H9 (cell line): ENCODE results near the gene DMRT3. TPM values are rescaled to one million over a fixed set of nuclear protein-coding genes. Genes with fewer than 3 reads are reported as not detected.

Source experiments
- DNase-seq: peaks from one replicate; pipeline ENCODE4 v3.0.0-alpha.2; 2017
- H2AFZ ChIP-seq: one replicate; pipeline ENCODE4 v1.6.1; 2013; ENCODE audit warnings: mild to moderate bottlenecking, low read length, control low read depth, moderate library complexity
- H2AK5ac ChIP-seq: 2 replicates; pipeline ENCODE4 v1.6.1; 2013; ENCODE audit warnings: low read length, control low read depth, mixed read lengths; ENCODE audit not compliant: insufficient read length
- H2BK120ac ChIP-seq: one replicate; pipeline ENCODE4 v1.6.1; 2013; ENCODE audit warnings: low read depth, mild to moderate bottlenecking, low read length, control low read depth, inconsistent platforms; ENCODE audit not compliant: poor library complexity, severe bottlenecking
- H2BK12ac ChIP-seq: 2 replicates; pipeline ENCODE4 v1.6.1; 2013; ENCODE audit warnings: low read length, control low read depth, mixed read lengths, low read depth; ENCODE audit not compliant: insufficient read length
- H2BK15ac ChIP-seq: 2 replicates; pipeline ENCODE4 v1.6.1; 2013; ENCODE audit warnings: low read depth, low read length, control low read depth
- H2BK20ac ChIP-seq: one replicate; pipeline ENCODE4 v1.6.1; 2013; ENCODE audit warnings: low read depth, mild to moderate bottlenecking, low read length, control low read depth, inconsistent platforms; ENCODE audit not compliant: poor library complexity, severe bottlenecking
- H2BK5ac ChIP-seq: 2 replicates; pipeline ENCODE4 v1.6.1; 2013; ENCODE audit warnings: low read length, control low read depth, mixed read lengths; ENCODE audit not compliant: insufficient read length
- H3K14ac ChIP-seq: 2 replicates; pipeline ENCODE4 v1.6.1; 2013; ENCODE audit warnings: low read length, control low read depth; ENCODE audit not compliant: insufficient read depth
- H3K18ac ChIP-seq: 2 replicates; pipeline ENCODE4 v1.6.1; 2013; ENCODE audit warnings: low read depth, mild to moderate bottlenecking, mixed read lengths, low read length, control low read depth; ENCODE audit not compliant: insufficient read length
- H3K23ac ChIP-seq: 2 replicates; pipeline ENCODE4 v1.6.1; 2013; ENCODE audit warnings: low read length, control low read depth, mixed read lengths, low read depth; ENCODE audit not compliant: insufficient read length
- H3K23me2 ChIP-seq: 2 replicates; pipeline ENCODE4 v1.6.1; 2013; ENCODE audit warnings: low read depth, mild to moderate bottlenecking, mixed read lengths, low read length, control low read depth; ENCODE audit not compliant: insufficient read length, poor library complexity, severe bottlenecking
- H3K27ac ChIP-seq: 2 replicates; pipeline ENCODE4 v1.5.1; 2013; ENCODE audit warnings: low read length, control low read depth, mixed read lengths, low read depth; ENCODE audit not compliant: insufficient read length
- H3K27me3 ChIP-seq: 2 replicates; pipeline ENCODE4 v1.6.1; 2013; ENCODE audit warnings: low read length, control low read depth, inconsistent platforms; ENCODE audit not compliant: insufficient read depth
- H3K4ac ChIP-seq: 2 replicates; pipeline ENCODE4 v1.6.1; 2013; ENCODE audit warnings: low read depth, mild to moderate bottlenecking, control low read depth, inconsistent platforms, low read length, moderate library complexity
- H3K4me1 ChIP-seq: 2 replicates; pipeline ENCODE4 v1.6.1; 2013; ENCODE audit warnings: low read length, control low read depth, inconsistent platforms; ENCODE audit not compliant: insufficient read depth
- H3K4me2 ChIP-seq: 2 replicates; pipeline ENCODE4 v1.6.1; 2013; ENCODE audit warnings: low read length, control low read depth, mixed read lengths; ENCODE audit not compliant: insufficient read length, insufficient read depth
- H3K56ac ChIP-seq: 2 replicates; pipeline ENCODE4 v1.6.1; 2013; ENCODE audit warnings: low read depth, mild to moderate bottlenecking, mixed read lengths, low read length, control low read depth; ENCODE audit not compliant: insufficient read length
- H3K79me1 ChIP-seq: 2 replicates; pipeline ENCODE4 v1.6.1; 2013; ENCODE audit warnings: low read depth, mild to moderate bottlenecking, moderate library complexity, low read length, control low read depth, inconsistent platforms; ENCODE audit not compliant: insufficient read depth, poor library complexity, severe bottlenecking
- H3K79me2 ChIP-seq: 2 replicates; pipeline ENCODE4 v1.6.1; 2013; ENCODE audit warnings: low read length, control low read depth, inconsistent platforms; ENCODE audit not compliant: insufficient read depth
- H3K9ac ChIP-seq: 2 replicates; pipeline ENCODE4 v1.6.1; 2013; ENCODE audit warnings: low read length, control low read depth, mixed read lengths; ENCODE audit not compliant: insufficient read length; ENCODE audit errors: extremely low read depth
- H3K9me3 ChIP-seq: one replicate; pipeline ENCODE4 v1.6.1; 2013; ENCODE audit warnings: low read depth, low read length, inconsistent platforms; ENCODE audit not compliant: control insufficient read depth
- H3T11ph ChIP-seq: one replicate; pipeline ENCODE4 v1.6.1; 2013; ENCODE audit warnings: mild to moderate bottlenecking, low read length, control low read depth, inconsistent platforms
- H4K20me1 ChIP-seq: one replicate; pipeline ENCODE4 v1.6.1; 2013; ENCODE audit not compliant: control insufficient read depth, insufficient read length, insufficient read depth
- H4K5ac ChIP-seq: 2 replicates; pipeline ENCODE4 v1.6.1; 2013; ENCODE audit warnings: low read depth, mild to moderate bottlenecking, mixed read lengths, low read length, control low read depth; ENCODE audit not compliant: insufficient read length
- H4K8ac ChIP-seq: replicated peaks from 2 replicates; pipeline ENCODE4 v1.6.1; 2013; ENCODE audit warnings: low read length, control low read depth, mixed read lengths, low read depth; ENCODE audit not compliant: insufficient read length
- H4K91ac ChIP-seq: 2 replicates; pipeline ENCODE4 v1.6.1; 2013; ENCODE audit warnings: low read depth, mild to moderate bottlenecking, moderate library complexity, mixed read lengths, low read length, control low read depth; ENCODE audit not compliant: insufficient read length
- H3K27ac Mint-ChIP-seq, 3 experiments: 2 replicates in 2 of 3; 3 replicates in 1 of 3; pipeline ENCODE4 v1.8.0; 2020 to 2021; ENCODE audit warnings: mixed read lengths in 3 of 3, mild to moderate bottlenecking in 1 of 3, moderate library complexity in 1 of 3
- H3K27me3 Mint-ChIP-seq: 2 replicates; pipeline ENCODE4 v1.8.0; 2021; ENCODE audit warnings: low read depth, mild to moderate bottlenecking, moderate library complexity, mixed read lengths
- H3K36me3 Mint-ChIP-seq, 3 experiments: 2 replicates in 2 of 3; 3 replicates in 1 of 3; pipeline ENCODE4 v1.8.0; 2020 to 2021; ENCODE audit warnings: low read depth in 3 of 3, mixed read lengths in 3 of 3; ENCODE audit not compliant: insufficient read depth in 1 of 3
- H3K4me1 Mint-ChIP-seq, 2 experiments: 2 replicates each; pipeline ENCODE4 v1.8.0; 2020; ENCODE audit warnings: mixed read lengths in 2 of 2
- H3K4me3 Mint-ChIP-seq, 2 experiments: 2 replicates in 1 of 2; 3 replicates in 1 of 2; pipeline ENCODE4 v1.8.0; 2020 to 2021; ENCODE audit warnings: mild to moderate bottlenecking in 2 of 2, mixed read lengths in 2 of 2, moderate library complexity in 1 of 2
- H3K9me3 Mint-ChIP-seq, 2 experiments: 2 replicates in 1 of 2; 3 replicates in 1 of 2; pipeline ENCODE4 v1.8.0; 2020; ENCODE audit warnings: mild to moderate bottlenecking in 2 of 2, mixed read lengths in 2 of 2, moderate library complexity in 1 of 2
- WGBS: extraction: QIAGEN DNeasy Blood & Tissue Kit; methylation state at CpG from one replicate; pipeline ENCODE4 v1.1.7; 2013; ENCODE audit warnings: missing lambda C conversion rate, low lambda C conversion rate, mixed read lengths; ENCODE audit not compliant: insufficient read length; ENCODE audit errors: extremely low coverage; 5-methylcytosine and 5-hydroxymethylcytosine counted together
- total RNA-seq: library from RNA; stranded (reverse); gene quantifications from 2 replicates; pipeline ENCODE4 v1.2.1, GENCODE V29; 2021
- TF ChIP-seq, protein P1 (sequence below): fragments of 200-600 bp; sonication (generic); conservative IDR thresholded peaks from 3 replicates; pipeline ENCODE4 v1.8.0; 2021; ENCODE audit warnings: antibody characterized with exemption, mild to moderate bottlenecking

The DMRT3 gene
- total RNA-seq, 1 experiment from 2014 or later: not detected

DNA sequence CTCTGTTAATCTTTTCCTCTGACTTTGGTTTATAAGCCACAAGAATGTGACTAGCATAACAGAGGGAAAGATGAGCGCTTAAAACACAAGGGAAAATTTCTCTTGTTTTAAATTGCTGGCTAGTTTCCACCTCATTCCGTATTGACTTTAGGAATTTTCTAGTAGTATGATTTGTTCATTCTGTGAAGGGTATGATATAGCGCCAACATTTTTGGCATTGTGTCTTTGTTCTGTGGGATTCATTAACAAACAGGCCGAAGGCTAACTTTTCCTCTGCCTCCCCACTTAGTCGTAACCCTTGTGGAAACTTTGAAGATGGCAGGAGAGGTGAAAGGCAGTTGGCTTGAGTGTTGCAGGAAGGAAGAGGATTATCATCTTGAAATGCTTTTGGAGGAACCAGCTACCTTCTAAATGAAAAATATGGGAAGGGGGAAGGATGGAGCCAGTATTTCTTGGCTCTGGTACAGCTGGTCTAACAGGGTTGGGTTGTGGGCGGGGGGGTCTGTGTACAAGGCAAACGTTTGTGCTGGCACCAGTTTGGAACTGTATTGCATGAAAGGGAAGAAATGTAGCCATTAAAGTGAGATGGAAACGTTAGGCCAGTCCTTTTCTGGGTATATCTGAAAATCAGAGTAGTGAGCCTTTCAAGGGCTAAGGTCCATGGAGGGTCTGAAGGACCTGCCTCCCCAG is 52.2 kb downstream of the DMRT3 start:
- peaks cover 0 to 2% (median 0%) of the 10 kb centered on the region in 3 experiments; a peak in 1 of 7 replicates for H3K36me3 Mint-ChIP-seq
- H4K20me1 ChIP-seq: no peaks in the 10 kb centered on the region
- H2BK5ac ChIP-seq: no peak overlapping the region
- no peak overlapping the region for H3K4me3 Mint-ChIP-seq
- TF ChIP-seq, protein P1, sequence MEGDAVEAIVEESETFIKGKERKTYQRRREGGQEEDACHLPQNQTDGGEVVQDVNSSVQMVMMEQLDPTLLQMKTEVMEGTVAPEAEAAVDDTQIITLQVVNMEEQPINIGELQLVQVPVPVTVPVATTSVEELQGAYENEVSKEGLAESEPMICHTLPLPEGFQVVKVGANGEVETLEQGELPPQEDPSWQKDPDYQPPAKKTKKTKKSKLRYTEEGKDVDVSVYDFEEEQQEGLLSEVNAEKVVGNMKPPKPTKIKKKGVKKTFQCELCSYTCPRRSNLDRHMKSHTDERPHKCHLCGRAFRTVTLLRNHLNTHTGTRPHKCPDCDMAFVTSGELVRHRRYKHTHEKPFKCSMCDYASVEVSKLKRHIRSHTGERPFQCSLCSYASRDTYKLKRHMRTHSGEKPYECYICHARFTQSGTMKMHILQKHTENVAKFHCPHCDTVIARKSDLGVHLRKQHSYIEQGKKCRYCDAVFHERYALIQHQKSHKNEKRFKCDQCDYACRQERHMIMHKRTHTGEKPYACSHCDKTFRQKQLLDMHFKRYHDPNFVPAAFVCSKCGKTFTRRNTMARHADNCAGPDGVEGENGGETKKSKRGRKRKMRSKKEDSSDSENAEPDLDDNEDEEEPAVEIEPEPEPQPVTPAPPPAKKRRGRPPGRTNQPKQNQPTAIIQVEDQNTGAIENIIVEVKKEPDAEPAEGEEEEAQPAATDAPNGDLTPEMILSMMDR: no peak
- no peak overlapping the region for H3K14ac ChIP-seq
- H3K27me3 Mint-ChIP-seq: peaks cover 66% of the 10 kb centered on the region
- no peak overlapping the region for H4K8ac ChIP-seq
- H3K79me2 ChIP-seq: no peaks in the 10 kb centered on the region
- H3K4me1 ChIP-seq: no peaks in the 10 kb centered on the region
- H3K23ac ChIP-seq: no peak overlapping the region
- H3T11ph ChIP-seq: no peak overlapping the region
- H3K4me1 Mint-ChIP-seq: peaks cover 5 to 10% of the 10 kb centered on the region in 2 experiments
- no peak overlapping the region for H4K91ac ChIP-seq
- peaks cover 0 to 5% of the 10 kb centered on the region in 2 experiments; a peak in 3 of 5 replicates for H3K9me3 Mint-ChIP-seq
- H3K4me2 ChIP-seq: no peak overlapping the region
- no peak overlapping the region for H2BK15ac ChIP-seq
- no peak overlapping the region for H3K27ac Mint-ChIP-seq
- H2AFZ ChIP-seq: no peak overlapping the region
- H2AK5ac ChIP-seq: no peak overlapping the region
- no peak overlapping the region for H2BK20ac ChIP-seq
- H4K5ac ChIP-seq: no peak overlapping the region
- WGBS: no CpG with 5 or more reads among the region's 8 CpGs
- no peak for DNase-seq
- H3K27me3 ChIP-seq: no peaks in the 10 kb centered on the region
- H3K9ac ChIP-seq: no peak overlapping the region
- no peak overlapping the region for H3K4ac ChIP-seq
- H3K9me3 ChIP-seq: no peaks in the 10 kb centered on the region
- H3K79me1 ChIP-seq: no peaks in the 10 kb centered on the region
- H2BK12ac ChIP-seq: no peak overlapping the region
- H2BK120ac ChIP-seq: no peak overlapping the region
- no peak overlapping the region for H3K56ac ChIP-seq
- H3K27ac ChIP-seq: no peak overlapping the region
- no peaks in the 10 kb centered on the region for H3K23me2 ChIP-seq
- no peak overlapping the region for H3K18ac ChIP-seq
